Type B pancreatic cell (in vitro differentiated cells): ENCODE measurements around the gene HOXA13. TPM values are rescaled to one million over a fixed set of nuclear protein-coding genes. Genes with fewer than 3 reads are reported as not detected.
A peak's percentile ranks its signal among the peaks of the same experiment; 100 is the strongest.

Experiments used
- DNase-seq: peaks from one replicate; pipeline ENCODE4 v3.0.0; 2021; ENCODE audit warnings: mixed read lengths; ENCODE audit not compliant: unreplicated experiment; ENCODE audit errors: extremely low spot score
- H3K27ac Mint-ChIP-seq: 2 replicates; pipeline ENCODE4 v1.8.0; 2021; ENCODE audit warnings: mild to moderate bottlenecking, mixed read lengths
- H3K27me3 Mint-ChIP-seq: 2 replicates; pipeline ENCODE4 v1.8.0; 2021; ENCODE audit warnings: mixed read lengths
- H3K36me3 Mint-ChIP-seq: 2 replicates; pipeline ENCODE4 v1.8.0; 2021; ENCODE audit warnings: mixed read lengths
- H3K4me1 Mint-ChIP-seq: one replicate; pipeline ENCODE4 v1.8.0; 2021; ENCODE audit warnings: mixed read lengths; ENCODE audit not compliant: unreplicated experiment
- H3K4me3 Mint-ChIP-seq: 2 replicates; pipeline ENCODE4 v1.8.0; 2021; ENCODE audit warnings: mild to moderate bottlenecking, mixed read lengths
- H3K9me3 Mint-ChIP-seq: 2 replicates; pipeline ENCODE4 v1.8.0; 2021; ENCODE audit warnings: mixed read lengths
- total RNA-seq: library from RNA; stranded (reverse); gene quantifications from 2 replicates; pipeline ENCODE4 v1.2.1, GENCODE V29; 2021; ENCODE audit warnings: low replicate concordance
- TF ChIP-seq, protein P1 (sequence below): fragments of 200-600 bp; sonication (generic); conservative IDR thresholded peaks from 2 replicates; pipeline ENCODE4 v1.5.0; 2021; ENCODE audit warnings: antibody characterized with exemption, mild to moderate bottlenecking

The HOXA13 gene
- total RNA-seq, 1 donor from 2014 or later: 0.75 TPM

DNA sequence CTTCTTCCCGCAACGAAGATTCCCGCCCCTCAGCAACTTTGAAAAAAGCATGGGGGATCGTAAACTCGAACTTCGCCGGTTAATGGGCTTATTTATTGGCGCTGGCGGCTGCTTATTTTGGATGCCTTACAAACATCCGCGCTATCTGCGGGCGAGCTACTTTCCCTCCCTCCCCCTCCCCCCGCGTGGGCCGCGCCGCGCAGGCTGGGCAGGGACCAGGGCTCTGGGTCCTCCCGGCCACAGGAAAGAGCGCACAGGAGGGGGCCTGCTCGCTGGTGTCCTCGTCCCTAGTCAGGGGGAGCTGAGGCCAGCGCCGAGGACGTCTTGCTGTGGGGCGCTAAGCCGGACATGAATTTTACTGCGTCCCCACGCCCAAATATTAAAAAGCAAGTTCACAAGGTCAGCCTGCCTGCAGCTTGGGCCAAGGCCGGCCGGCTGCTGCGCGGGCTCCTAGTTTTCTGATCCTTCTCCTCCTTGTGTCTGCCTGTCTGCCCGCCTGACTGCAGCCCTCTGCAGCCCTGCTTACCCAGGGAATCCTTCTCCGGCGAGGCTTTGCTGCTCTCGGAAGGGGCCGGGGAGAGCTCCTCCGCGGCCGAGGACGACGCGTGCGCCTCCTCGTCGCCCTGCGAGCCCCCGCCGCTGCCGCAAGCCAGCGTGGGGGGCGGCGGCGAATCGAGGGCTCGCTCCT lies 26.9 kb downstream of the HOXA13 start:
- TF ChIP-seq, protein P1, sequence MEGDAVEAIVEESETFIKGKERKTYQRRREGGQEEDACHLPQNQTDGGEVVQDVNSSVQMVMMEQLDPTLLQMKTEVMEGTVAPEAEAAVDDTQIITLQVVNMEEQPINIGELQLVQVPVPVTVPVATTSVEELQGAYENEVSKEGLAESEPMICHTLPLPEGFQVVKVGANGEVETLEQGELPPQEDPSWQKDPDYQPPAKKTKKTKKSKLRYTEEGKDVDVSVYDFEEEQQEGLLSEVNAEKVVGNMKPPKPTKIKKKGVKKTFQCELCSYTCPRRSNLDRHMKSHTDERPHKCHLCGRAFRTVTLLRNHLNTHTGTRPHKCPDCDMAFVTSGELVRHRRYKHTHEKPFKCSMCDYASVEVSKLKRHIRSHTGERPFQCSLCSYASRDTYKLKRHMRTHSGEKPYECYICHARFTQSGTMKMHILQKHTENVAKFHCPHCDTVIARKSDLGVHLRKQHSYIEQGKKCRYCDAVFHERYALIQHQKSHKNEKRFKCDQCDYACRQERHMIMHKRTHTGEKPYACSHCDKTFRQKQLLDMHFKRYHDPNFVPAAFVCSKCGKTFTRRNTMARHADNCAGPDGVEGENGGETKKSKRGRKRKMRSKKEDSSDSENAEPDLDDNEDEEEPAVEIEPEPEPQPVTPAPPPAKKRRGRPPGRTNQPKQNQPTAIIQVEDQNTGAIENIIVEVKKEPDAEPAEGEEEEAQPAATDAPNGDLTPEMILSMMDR: no peak
- Mint-ChIP-seq H3K9me3 (no peaks in the 10 kb centered on the region), H3K27me3 (peaks cover 85% of the 10 kb centered on the region), H3K36me3 (no peaks in the 10 kb centered on the region), H3K27ac (no peak overlapping the region), H3K4me1 (peaks cover 15% of the 10 kb centered on the region), H3K4me3 (peak overlapping the region; percentile 47)
- no peak for DNase-seq

DNA sequence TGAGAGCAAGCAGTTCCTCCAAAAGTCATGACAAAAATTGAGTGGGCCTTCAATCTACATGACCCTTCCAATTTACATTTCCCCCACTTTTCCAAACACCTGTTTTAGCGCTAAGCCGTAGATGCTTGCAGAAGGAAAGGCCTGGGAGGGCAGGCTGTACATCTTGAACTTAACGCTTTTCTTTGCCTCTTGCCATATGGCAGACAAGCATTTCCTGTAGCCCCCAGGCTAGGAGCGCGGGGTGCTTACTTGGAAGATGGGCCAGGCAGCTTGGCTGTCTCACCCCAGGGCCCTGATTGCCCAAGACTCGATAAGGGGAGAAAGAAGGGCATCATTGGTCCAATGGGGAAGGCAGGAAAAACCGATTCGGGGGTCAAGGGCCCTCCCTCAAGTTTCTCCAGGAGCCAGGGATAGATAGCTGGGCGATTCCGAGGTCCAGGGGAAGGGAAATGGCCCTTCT lies 27.5 kb downstream of the HOXA13 start:
- DNase-seq: peak; percentile 67
- Mint-ChIP-seq H3K4me1 (peaks cover 15% of the 10 kb centered on the region), H3K27me3 (peaks cover 85% of the 10 kb centered on the region), H3K4me3 (peak overlapping the region; percentile 84), H3K27ac (peak overlapping the region; percentile 39), H3K9me3 (no peaks in the 10 kb centered on the region), H3K36me3 (no peaks in the 10 kb centered on the region)
- TF ChIP-seq, protein P1: no peak

DNA sequence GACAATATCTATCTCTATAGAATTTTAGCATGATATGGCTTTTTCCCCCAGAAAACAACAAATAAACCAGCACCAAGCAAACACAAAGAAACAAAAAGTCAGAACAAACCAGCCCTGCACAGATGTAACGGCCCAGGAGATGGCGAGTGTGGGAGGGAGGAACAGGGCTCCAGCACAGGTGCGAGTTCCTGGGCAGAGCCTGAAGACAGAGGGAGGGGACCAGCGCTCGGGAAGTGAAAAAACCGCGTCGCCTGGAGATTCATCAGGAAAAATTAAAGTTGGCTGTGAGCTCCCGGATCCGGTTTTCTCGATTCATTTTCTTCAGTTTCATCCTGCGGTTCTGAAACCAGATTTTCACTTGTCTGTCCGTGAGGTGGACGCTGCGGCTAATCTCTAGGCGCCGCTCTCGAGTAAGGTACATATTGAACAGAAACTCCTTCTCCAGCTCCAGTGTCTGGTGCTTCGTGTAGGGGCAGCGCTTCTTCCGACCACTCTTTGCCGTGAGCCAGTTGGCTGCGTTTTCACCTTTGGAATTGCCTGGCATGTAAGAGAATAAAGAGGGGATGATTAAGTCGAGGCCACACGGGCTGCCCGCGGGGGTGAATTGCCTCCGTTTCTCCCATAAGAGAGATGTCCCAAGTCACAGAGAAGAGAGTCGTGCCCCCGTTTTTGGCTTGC lies 28.1 kb downstream of the HOXA13 start:
- Mint-ChIP-seq H3K4me3 (peak overlapping the region; percentile 84), H3K9me3 (no peaks in the 10 kb centered on the region), H3K4me1 (peaks cover 15% of the 10 kb centered on the region), H3K27me3 (peaks cover 85% of the 10 kb centered on the region), H3K36me3 (no peaks in the 10 kb centered on the region), H3K27ac (peak overlapping the region; percentile 39)
- no peak for DNase-seq
- TF ChIP-seq, protein P1: no peak

DNA sequence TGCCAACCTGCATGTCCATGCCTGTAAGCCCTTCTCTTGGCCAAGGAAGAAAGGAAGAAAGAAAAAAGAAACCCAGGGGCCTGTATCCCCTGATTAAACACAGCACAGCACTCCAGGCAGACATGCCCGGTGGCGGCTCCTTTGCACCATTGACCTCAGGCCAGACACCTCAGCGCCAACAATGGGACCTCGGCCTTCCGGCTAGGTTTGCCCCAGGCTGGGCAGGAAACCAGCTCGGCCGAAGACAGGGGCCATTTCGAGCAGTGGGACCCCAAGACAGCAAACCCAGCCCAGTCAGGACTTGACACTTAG lies 28.6 kb downstream of the HOXA13 start:
- H3K4me3 Mint-ChIP-seq: peak overlapping the region; percentile 84
- H3K36me3 Mint-ChIP-seq: no peaks in the 10 kb centered on the region
- TF ChIP-seq, protein P1: no peak
- peaks cover 85% of the 10 kb centered on the region for H3K27me3 Mint-ChIP-seq
- H3K4me1 Mint-ChIP-seq: peaks cover 15% of the 10 kb centered on the region
- DNase-seq: no peak
- H3K27ac Mint-ChIP-seq: no peak overlapping the region
- H3K9me3 Mint-ChIP-seq: no peaks in the 10 kb centered on the region

DNA sequence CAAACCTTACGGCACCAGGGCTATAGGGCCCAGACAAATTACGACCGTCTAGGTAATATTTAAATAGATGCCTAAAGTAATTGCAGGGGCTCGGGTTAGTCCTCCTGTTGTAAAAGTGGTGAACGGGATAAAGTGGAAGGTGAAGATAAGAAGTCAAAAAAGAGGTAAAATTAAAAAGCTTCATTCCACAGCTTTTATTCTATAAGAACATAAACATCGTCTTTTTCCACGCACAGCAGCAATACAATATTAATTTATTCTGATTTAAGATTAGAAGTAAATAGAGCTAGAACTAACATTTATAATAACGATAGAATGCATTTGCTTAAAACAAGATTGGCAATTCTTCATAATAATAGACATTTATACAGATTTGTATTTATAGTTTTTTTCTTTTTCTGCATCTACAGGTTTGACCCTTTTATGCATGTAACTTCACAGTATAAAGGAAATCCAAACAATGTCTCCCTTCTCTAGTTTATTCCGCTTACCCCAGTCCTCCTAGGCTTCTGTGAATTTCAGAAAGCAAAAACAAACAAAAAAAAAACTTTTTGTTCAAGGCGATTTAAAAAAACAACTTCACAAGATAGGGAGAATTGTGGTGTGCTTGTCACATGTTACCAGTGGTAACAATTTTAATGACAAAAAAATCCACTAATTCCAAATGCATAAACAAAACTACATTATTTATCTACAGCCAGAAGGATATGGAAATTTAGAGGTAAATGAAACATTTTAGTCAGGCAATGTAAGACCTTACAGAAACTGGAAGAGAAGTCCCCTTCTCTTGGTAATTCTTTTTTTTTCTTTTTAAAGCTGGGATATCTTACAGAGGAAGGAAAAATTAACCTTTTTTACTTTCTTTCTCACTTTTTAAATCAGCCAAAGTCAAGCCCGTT lies 29.2 kb downstream of the HOXA13 start:
- H3K27me3 Mint-ChIP-seq: peaks cover 84% of the 10 kb centered on the region
- peaks cover 17% of the 10 kb centered on the region for H3K4me1 Mint-ChIP-seq
- H3K4me3 Mint-ChIP-seq: peak overlapping the region; percentile 38
- no peaks in the 10 kb centered on the region for H3K9me3 Mint-ChIP-seq
- no peak for DNase-seq
- H3K36me3 Mint-ChIP-seq: no peaks in the 10 kb centered on the region
- no peak overlapping the region for H3K27ac Mint-ChIP-seq
- TF ChIP-seq, protein P1: no peak
